HG03460 (cell line): ENCODE results near the gene CIT.

ENCODE experiments used
- ATAC-seq: cut with Tn5 transposase; IDR thresholded peaks from one replicate; pipeline ENCODE4 v1.9.1; 2021; ENCODE audit not compliant: unreplicated experiment

The CIT gene

GRCh38 chr12:119704065-119704747 lies 172.9 kb downstream of the CIT start:
- ATAC-seq: no peak

GRCh38 chr12:119700078-119700477 lies 177.0 kb downstream of the CIT start:
- no peak for ATAC-seq

GRCh38 chr12:119699199-119699760 lies 177.8 kb downstream of the CIT start:
- ATAC-seq: no peak

DNA sequence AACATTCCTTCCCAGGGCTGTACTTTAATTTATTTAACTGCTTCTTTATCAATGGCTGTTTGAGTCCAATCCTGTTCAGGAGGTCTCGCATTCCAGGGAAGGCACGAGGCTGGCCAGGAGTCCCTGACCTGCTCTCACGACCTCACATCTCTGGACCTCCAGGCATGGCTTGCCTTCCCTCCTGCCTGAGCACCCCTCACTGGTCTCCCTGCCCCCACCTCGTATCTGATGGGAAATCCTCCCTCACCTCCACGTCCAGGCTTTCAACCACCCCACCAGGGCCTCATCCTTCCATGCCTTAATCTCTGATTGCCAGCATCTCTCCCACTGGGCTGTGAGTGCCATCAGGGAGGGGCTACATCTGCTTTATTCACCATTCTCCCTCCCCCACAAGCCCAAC lies 180.2 kb downstream of the CIT start:
- ATAC-seq: no peak

GRCh38 chr12:119695034-119695433 lies 182.1 kb downstream of the CIT start:
- no peak for ATAC-seq

- no peak for ATAC-seq
These were observed 183.0 kb downstream of the CIT start for GRCh38 chr12:119694111-119694510.

GRCh38 chr12:119693511-119693910 lies 183.6 kb downstream of the CIT start:
- ATAC-seq: no peak

DNA sequence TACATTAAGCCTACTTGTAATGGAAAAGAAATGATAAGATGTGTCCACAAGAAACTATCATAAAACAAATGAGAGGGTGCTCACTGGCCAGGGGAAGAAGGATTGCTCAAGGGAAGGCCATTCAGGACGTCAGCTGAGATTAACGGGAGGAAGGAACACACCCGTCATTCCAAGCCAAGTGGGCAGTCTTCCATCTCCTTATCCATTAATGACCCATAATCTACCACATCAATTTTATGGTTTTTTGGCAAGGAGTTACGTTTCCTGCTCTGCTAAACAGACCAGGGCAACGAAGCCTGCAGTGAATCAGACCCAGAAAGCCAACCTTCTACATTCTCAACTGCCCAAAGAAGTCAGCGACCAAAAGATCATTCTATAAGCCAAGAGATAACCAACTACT lies 184.1 kb downstream of the CIT start:
- ATAC-seq: no peak

GRCh38 chr12:119692410-119692809 lies 184.7 kb downstream of the CIT start:
- no peak for ATAC-seq

- ATAC-seq: no peak
These were observed 185.8 kb downstream of the CIT start for GRCh38 chr12:119691202-119691810.

GRCh38 chr12:119689935-119690500 lies 187.1 kb downstream of the CIT start:
- no peak for ATAC-seq

DNA sequence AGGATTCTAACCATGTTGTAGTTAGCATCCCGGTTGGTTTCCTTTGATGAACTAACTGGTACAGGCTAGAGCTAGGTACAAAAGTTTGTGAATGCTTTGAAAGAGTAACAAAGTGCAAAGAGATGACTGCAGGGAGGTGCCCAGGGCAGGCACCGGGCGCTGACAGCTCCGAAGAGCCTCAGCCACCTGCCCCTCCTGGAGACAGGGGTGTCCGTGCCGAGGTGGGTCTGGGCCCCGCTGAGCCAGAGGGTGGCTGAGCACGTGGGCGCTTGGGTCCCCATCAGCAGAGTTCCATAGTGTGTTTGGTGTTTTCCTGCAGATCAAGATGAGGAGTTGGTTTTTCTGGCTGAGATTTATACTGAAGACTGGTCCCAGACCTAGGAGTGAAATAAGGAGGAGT lies 189.2 kb downstream of the CIT start:
- no peak for ATAC-seq

GRCh38 chr12:119687406-119687805 lies 189.7 kb downstream of the CIT start:
- no peak for ATAC-seq

- no peak for ATAC-seq
These were observed 190.3 kb downstream of the CIT start for GRCh38 chr12:119686776-119687175.

- ATAC-seq: no peak
These were observed 190.8 kb downstream of the CIT start for GRCh38 chr12:119686355-119686754.

- ATAC-seq: no peak
These were observed 191.7 kb downstream of the CIT start for GRCh38 chr12:119685375-119685774.

DNA sequence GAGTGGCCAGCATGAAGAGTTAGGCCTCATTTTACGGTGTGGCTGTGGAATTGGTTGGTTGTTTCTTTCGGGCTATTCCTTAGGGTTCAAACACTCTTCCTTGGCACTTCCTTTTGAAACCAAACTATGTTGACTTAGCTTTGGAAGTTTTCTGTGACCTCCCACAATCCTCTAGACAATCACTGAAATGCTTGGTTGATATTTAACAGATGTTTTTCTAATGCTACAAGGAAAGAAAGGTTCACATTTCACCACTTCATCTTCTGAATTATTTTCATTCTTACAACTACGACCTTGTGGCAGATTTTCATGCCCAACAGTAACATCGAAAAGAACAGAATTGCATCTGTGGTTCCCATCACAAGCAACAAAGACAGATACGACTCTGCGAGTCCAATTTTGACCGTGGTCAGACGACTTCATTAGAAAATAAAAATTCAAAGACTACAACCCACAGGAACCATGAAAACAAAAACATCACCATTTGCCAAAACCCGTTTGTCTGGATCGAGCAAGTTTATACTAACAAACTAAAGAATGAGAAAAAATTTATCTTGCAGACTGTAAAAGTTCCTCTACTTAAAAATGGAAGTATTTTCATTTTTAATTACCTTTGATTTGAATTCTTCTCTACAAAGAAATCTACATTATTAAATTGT lies 192.3 kb downstream of the CIT start:
- no peak for ATAC-seq

DNA sequence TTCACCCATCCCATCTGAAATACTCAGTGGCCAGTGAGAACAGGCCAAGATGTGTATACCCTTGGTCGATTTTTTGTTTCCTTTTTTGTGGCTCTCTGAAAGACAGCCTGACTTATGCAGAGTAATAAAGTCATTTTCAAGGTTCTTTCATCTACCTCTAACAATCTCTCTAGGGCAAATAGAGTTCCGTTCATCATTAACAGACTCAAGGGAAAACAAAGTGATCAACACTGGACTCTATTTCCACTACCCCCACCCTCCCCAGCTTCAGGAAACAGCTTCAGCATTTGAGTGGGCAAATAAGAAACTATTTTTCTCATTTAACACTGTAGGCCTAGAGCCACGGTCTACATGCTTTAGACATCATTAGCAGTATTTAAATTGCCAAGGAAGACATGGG lies 193.3 kb downstream of the CIT start:
- ATAC-seq: no peak

DNA sequence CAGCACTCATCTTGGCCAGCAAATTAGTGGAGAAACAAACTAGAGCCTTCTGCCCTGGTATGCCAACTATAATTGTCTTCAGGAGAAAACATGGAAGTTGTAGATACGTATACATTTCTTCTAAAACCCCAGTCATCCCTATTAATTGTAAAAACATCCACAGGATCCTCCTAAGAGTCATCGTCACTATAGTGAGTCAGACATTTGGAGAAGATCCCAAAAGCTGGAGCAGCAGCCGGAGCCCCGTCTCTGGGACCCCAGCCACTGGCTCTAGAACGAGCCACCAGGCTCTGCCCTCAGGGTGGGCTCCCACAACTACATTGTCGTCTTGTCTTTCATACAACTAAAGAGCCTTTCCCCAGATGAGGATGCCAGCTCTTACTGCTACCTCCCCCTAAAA lies 193.7 kb downstream of the CIT start:
- ATAC-seq: no peak

DNA sequence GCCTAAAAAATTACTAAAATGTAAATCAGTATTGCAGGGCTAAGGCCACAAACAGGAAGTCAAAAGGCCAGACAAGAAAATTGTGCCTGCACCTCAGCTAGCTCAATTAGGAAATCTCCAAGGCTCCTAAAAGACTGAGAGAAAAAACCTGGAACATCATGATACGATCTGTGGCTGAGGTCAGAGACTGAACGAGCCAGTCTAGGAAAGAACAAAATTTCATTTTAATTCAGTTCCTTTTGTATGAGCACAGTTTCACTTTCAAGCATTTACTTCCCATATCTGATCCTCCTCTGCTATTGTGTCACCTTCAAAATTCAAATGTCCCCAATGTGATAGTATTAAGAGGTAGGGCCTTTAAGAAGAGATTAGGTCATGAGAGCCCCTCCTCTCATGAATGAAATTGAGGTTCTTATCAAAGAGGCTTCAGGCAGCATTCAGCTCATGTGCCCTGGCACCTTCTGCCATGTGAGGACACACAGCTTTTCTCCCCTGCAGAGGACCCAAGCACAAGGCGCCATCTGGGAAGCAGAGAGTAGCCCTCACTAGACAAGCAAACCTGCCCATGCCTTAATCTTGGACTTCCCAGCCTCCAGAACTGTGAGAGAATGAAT lies 194.4 kb downstream of the CIT start:
- no peak for ATAC-seq
